SK-N-SH (cell line): ENCODE data around the gene CPS1. TPM values are rescaled to one million over a fixed set of nuclear protein-coding genes. Genes with fewer than 3 reads are reported as not detected.

ENCODE experiments used
- CTCF ChIA-PET: fragments of 300-600, 350-600 bp; formaldehyde crosslinking; extraction: SDS; loops from one replicate; lab custom pipeline; 2021; lab: Yijun Ruan, JAX
- POLR2A ChIA-PET: fragments of 350-600 bp; sonication (Branson Sonifier 250); formaldehyde crosslinking; extraction: SDS; loops from one replicate; lab custom pipeline; 2020; ENCODE audit warnings: antibody characterized with exemption, inconsistent platforms; lab: Yijun Ruan, JAX
- DNase-seq: peaks from one replicate; pipeline ENCODE4 v3.0.0; 2012
- H2AFZ ChIP-seq: fragments of 200-600 bp; sonication (generic); 2 replicates; pipeline ENCODE4 v1.8.1; 2016; ENCODE audit warnings: antibody characterized with exemption, mild to moderate bottlenecking, low read depth
- H3F3A ChIP-seq: fragments of 200-600 bp; sonication (generic); replicated peaks from 2 replicates; pipeline ENCODE3; 2016; ENCODE audit warnings: antibody characterized with exemption, mild to moderate bottlenecking; ENCODE audit not compliant: insufficient read depth
- H3K27ac ChIP-seq, 2 experiments: fragments of 200-500 bp in 1 of 2; fragments of 200-600 bp in 1 of 2; sonication (Bioruptor generic) in 1 of 2; sonication (generic), shearing (Covaris generic) in 1 of 2; 2 replicates each; pipeline versions ENCODE4 v1.5.1 to v1.6.1; 2014 to 2016; ENCODE audit warnings: low read depth in 2 of 2, inconsistent platforms in 1 of 2, low read length in 1 of 2, mild to moderate bottlenecking in 1 of 2, mixed read lengths in 1 of 2
- H3K27me3 ChIP-seq: fragments of 200-600 bp; sonication (generic), shearing (Covaris generic); 2 replicates; pipeline ENCODE4 v1.6.1; 2016; ENCODE audit warnings: mixed run types; ENCODE audit not compliant: insufficient read depth
- H3K36me3 ChIP-seq, 2 experiments: fragments of 200-500 bp in 1 of 2; fragments of 200-600 bp in 1 of 2; sonication (Bioruptor generic) in 1 of 2; sonication (generic) in 1 of 2; replicated peaks in 1 of 2; 2 replicates each; pipeline versions ENCODE3 to v1.5.1; 2014 to 2016; ENCODE audit warnings: low read length in 1 of 2, mild to moderate bottlenecking in 1 of 2; ENCODE audit not compliant: insufficient read depth in 2 of 2, control insufficient read depth in 1 of 2
- H3K4me1 ChIP-seq, 2 experiments: fragments of 200-500 bp in 1 of 2; fragments of 200-600 bp in 1 of 2; sonication (Bioruptor generic) in 1 of 2; sonication (generic), shearing (Covaris generic) in 1 of 2; 2 replicates each; pipeline versions ENCODE4 v1.5.1 to v1.6.1; 2014 to 2016; ENCODE audit warnings: low read depth in 1 of 2, low read length in 1 of 2, mixed run types in 1 of 2; ENCODE audit not compliant: insufficient read depth in 2 of 2, control insufficient read depth in 1 of 2
- H3K4me2 ChIP-seq: fragments of 200-600 bp; sonication (generic), shearing (Covaris generic); 2 replicates; pipeline ENCODE4 v1.6.1; 2017; ENCODE audit warnings: mixed run types
- H3K4me3 ChIP-seq, 2 experiments: fragments of 200-500 bp in 1 of 2; fragments of 200-600 bp in 1 of 2; sonication (Bioruptor generic) in 1 of 2; sonication (generic), shearing (Covaris generic) in 1 of 2; 2 replicates each; pipeline versions ENCODE4 v1.5.1 to v1.8.1; 2014 to 2016; ENCODE audit warnings: low read depth in 2 of 2, inconsistent platforms in 1 of 2, low read length in 1 of 2, mild to moderate bottlenecking in 1 of 2, mixed read lengths in 1 of 2, moderate library complexity in 1 of 2
- H3K79me2 ChIP-seq: fragments of 200-600 bp; sonication (generic); 2 replicates; pipeline ENCODE4 v1.8.1; 2017; ENCODE audit warnings: mild to moderate bottlenecking; ENCODE audit not compliant: insufficient read depth
- H3K9ac ChIP-seq: fragments of 200-600 bp; sonication (generic); 2 replicates; pipeline ENCODE4 v1.6.1; 2017; ENCODE audit warnings: mixed run types
- H3K9me2 ChIP-seq: fragments of 200-600 bp; sonication (generic); 2 replicates; pipeline ENCODE4 v1.6.1; 2017; ENCODE audit warnings: mixed run types
- H3K9me3 ChIP-seq: fragments of 200-600 bp; sonication (generic); 2 replicates; pipeline ENCODE4 v1.6.1; 2017; ENCODE audit warnings: mixed run types, mild to moderate bottlenecking, moderate library complexity
- H4K20me1 ChIP-seq: fragments of 200-600 bp; sonication (generic); 2 replicates; pipeline ENCODE4 v1.6.1; 2017; ENCODE audit warnings: mild to moderate bottlenecking, mixed run types; ENCODE audit not compliant: insufficient read depth
- CHD2 ChIP-seq: fragments of 150-350 bp; IDR thresholded peaks from 2 replicates; pipeline ENCODE4 v1.6.1; 2018; ENCODE audit warnings: low read length; ENCODE audit not compliant: partially characterized antibody
- ELF1 ChIP-seq: IDR thresholded peaks from 2 replicates; pipeline ENCODE4 v1.4.0; 2012
- EP300 ChIP-seq, 2 experiments: IDR thresholded peaks; 2 replicates each; pipeline versions ENCODE4 v1.4.0 to v1.6.1; 2012; ENCODE audit warnings: borderline replicate concordance in 1 of 2, low read depth in 1 of 2, low read length in 1 of 2
- JUND ChIP-seq: IDR thresholded peaks from 2 replicates; pipeline ENCODE4 v1.4.0; 2012
- NFIC ChIP-seq: IDR thresholded peaks from 2 replicates; pipeline ENCODE4 v1.4.0; 2012; ENCODE audit warnings: borderline replicate concordance
- NRF1 ChIP-seq: IDR thresholded peaks from 2 replicates; pipeline ENCODE4 v1.6.1; 2012; ENCODE audit warnings: low read depth, mild to moderate bottlenecking, low read length
- RCOR1 ChIP-seq: fragments of 150-350 bp; IDR thresholded peaks from 2 replicates; pipeline ENCODE4 v1.6.1; 2017; ENCODE audit warnings: antibody characterized with exemption, low read length
- RXRA ChIP-seq: IDR thresholded peaks from 2 replicates; pipeline ENCODE4 v1.4.0; 2012; ENCODE audit warnings: low read depth, mild to moderate bottlenecking, borderline replicate concordance
- SIN3A ChIP-seq: IDR thresholded peaks from 2 replicates; pipeline ENCODE4 v1.6.1; 2012; ENCODE audit warnings: low read depth, mild to moderate bottlenecking, low read length, moderate library complexity, borderline replicate concordance
- SMC3 ChIP-seq: IDR thresholded peaks from 2 replicates; pipeline ENCODE4 v1.6.1; 2012; ENCODE audit warnings: low read depth, low read length, improper control_type of control experiment
- TAF1 ChIP-seq: IDR thresholded peaks from 2 replicates; pipeline ENCODE4 v1.6.1; 2012; ENCODE audit warnings: low read depth, mild to moderate bottlenecking, low read length, moderate library complexity, borderline replicate concordance
- whole genome bisulfite sequencing: methylation state at CpG from one replicate; pipeline ENCODE4 v1.1.6; 2017; ENCODE audit warnings: low lambda C conversion rate; 5-methylcytosine and 5-hydroxymethylcytosine counted together
- polyA plus RNA-seq, 3 experiments: library from polyadenylated mRNA; depleted of rRNA; stranded (reverse); fragments of >200 nt; gene quantifications; 2 replicates each; pipeline ENCODE4 v1.2.3, GENCODE V29; 2012
- TF ChIP-seq, protein P1 (sequence below): IDR thresholded peaks from 2 replicates; pipeline ENCODE4; 2012
- TF ChIP-seq, protein P2 (sequence below): IDR thresholded peaks from 2 replicates; pipeline ENCODE4 v1.4.0; 2012; ENCODE audit warnings: low read depth, borderline replicate concordance
- TF ChIP-seq, protein P3 (sequence below): IDR thresholded peaks from 2 replicates; pipeline ENCODE4 v1.6.1; 2012; ENCODE audit warnings: mild to moderate bottlenecking, low read depth, low read length, moderate library complexity
- TF ChIP-seq, protein P4 (sequence below): IDR thresholded peaks from 2 replicates; pipeline ENCODE4 v1.4.0; 2012; ENCODE audit warnings: low read depth, borderline replicate concordance

Gene CPS1
- polyA plus RNA-seq, 1 of the 3 experiments (the other 2 are of a cell fraction) = 9.2 TPM

DNA sequence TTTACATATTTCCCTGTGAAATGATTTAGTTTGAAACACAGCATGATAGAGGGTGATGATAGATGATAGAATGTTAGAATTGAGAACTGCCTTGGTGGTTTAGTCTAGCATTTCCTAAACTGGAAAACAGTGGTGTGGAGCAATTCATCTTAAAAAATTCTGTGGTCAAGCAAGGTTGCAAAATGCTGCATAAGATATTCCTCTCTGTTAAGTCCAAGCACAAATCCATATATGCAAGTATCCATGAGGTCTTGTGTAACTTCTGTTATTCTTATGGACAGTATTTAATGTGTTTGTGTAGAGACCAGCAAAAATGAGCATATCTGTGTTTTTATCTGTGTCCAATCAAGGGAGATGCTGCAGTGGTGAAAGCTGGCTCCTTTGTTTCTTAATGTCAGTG is 30.0 kb downstream of the CPS1 start:
- no peak for DNase-seq
- Histone ChIP-seq H2AFZ (no peak overlapping the region), H3K79me2 (no peaks in the 10 kb centered on the region), H3K4me2 (no peak overlapping the region), H3K9me3 (no peaks in the 10 kb centered on the region), H3K9ac (no peak overlapping the region), H3K27me3 (no peaks in the 10 kb centered on the region), H4K20me1 (no peaks in the 10 kb centered on the region), H3K27ac (no peak overlapping the region), H3F3A (no peaks in the 10 kb centered on the region), H3K9me2 (no peaks in the 10 kb centered on the region), H3K36me3 (no peaks in the 10 kb centered on the region), H3K4me1 (no peaks in the 10 kb centered on the region; a peak in 1 of 4 replicates), H3K4me3 (no peak overlapping the region)
- POLR2A ChIA-PET = no interaction called here
- CTCF ChIA-PET = interaction anchor here (1.2 to 1.6 kb wide), 2 partner anchors 8 to 10 kb away, joined by 3 to 6 read pairs; no protein-coding TSS in a partner anchor
- TF ChIP-seq, protein P1, sequence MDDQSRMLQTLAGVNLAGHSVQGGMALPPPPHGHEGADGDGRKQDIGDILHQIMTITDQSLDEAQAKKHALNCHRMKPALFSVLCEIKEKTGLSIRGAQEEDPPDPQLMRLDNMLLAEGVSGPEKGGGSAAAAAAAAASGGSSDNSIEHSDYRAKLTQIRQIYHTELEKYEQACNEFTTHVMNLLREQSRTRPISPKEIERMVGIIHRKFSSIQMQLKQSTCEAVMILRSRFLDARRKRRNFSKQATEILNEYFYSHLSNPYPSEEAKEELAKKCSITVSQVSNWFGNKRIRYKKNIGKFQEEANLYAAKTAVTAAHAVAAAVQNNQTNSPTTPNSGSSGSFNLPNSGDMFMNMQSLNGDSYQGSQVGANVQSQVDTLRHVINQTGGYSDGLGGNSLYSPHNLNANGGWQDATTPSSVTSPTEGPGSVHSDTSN = no peak
- TF ChIP-seq, protein P2, sequence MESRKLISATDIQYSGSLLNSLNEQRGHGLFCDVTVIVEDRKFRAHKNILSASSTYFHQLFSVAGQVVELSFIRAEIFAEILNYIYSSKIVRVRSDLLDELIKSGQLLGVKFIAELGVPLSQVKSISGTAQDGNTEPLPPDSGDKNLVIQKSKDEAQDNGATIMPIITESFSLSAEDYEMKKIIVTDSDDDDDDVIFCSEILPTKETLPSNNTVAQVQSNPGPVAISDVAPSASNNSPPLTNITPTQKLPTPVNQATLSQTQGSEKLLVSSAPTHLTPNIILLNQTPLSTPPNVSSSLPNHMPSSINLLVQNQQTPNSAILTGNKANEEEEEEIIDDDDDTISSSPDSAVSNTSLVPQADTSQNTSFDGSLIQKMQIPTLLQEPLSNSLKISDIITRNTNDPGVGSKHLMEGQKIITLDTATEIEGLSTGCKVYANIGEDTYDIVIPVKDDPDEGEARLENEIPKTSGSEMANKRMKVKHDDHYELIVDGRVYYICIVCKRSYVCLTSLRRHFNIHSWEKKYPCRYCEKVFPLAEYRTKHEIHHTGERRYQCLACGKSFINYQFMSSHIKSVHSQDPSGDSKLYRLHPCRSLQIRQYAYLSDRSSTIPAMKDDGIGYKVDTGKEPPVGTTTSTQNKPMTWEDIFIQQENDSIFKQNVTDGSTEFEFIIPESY = no peak
- TF ChIP-seq, protein P3, sequence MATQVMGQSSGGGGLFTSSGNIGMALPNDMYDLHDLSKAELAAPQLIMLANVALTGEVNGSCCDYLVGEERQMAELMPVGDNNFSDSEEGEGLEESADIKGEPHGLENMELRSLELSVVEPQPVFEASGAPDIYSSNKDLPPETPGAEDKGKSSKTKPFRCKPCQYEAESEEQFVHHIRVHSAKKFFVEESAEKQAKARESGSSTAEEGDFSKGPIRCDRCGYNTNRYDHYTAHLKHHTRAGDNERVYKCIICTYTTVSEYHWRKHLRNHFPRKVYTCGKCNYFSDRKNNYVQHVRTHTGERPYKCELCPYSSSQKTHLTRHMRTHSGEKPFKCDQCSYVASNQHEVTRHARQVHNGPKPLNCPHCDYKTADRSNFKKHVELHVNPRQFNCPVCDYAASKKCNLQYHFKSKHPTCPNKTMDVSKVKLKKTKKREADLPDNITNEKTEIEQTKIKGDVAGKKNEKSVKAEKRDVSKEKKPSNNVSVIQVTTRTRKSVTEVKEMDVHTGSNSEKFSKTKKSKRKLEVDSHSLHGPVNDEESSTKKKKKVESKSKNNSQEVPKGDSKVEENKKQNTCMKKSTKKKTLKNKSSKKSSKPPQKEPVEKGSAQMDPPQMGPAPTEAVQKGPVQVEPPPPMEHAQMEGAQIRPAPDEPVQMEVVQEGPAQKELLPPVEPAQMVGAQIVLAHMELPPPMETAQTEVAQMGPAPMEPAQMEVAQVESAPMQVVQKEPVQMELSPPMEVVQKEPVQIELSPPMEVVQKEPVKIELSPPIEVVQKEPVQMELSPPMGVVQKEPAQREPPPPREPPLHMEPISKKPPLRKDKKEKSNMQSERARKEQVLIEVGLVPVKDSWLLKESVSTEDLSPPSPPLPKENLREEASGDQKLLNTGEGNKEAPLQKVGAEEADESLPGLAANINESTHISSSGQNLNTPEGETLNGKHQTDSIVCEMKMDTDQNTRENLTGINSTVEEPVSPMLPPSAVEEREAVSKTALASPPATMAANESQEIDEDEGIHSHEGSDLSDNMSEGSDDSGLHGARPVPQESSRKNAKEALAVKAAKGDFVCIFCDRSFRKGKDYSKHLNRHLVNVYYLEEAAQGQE = no peak
- TF ChIP-seq TAF1 = no peak

DNA sequence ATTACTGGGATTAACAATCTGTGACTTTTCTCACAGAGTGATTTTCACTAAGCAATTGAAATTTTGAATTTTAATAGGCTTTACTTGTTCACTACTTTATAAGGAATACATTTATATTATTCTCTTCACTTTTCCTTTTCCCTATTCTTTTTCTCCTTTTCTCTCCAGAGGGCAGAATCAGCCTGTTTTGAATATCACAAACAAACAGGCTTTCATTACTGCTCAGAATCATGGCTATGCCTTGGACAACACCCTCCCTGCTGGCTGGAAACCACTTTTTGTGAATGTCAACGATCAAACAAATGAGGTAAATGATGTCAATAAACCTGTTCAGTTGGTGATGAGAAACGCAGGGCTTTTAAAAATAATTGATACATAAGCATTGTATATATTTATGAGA is 35.3 kb downstream of the CPS1 start:
- Histone ChIP-seq H3F3A (no peaks in the 10 kb centered on the region), H3K27ac (no peak overlapping the region), H3K9me3 (no peaks in the 10 kb centered on the region), H3K4me1 (no peaks in the 10 kb centered on the region; a peak in 1 of 4 replicates), H3K4me2 (no peak overlapping the region), H3K9ac (no peak overlapping the region), H4K20me1 (no peaks in the 10 kb centered on the region), H3K9me2 (no peaks in the 10 kb centered on the region), H3K36me3 (peaks cover 0 to 6% of the 10 kb centered on the region in 2 experiments), H3K79me2 (no peaks in the 10 kb centered on the region), H2AFZ (no peak overlapping the region), H3K4me3 (no peak overlapping the region), H3K27me3 (no peaks in the 10 kb centered on the region)
- ChIA-PET POLR2A (no interaction called here), CTCF (interaction anchor here (0.8 kb wide), 1 partner anchor 566 kb away, joined by 3 read pairs; no protein-coding TSS in a partner anchor)
- TF ChIP-seq EP300 (IDR thresholded peaks at IDR 0.05; ENCODE audit: borderline replicate concordance in 1 of 2, low read depth in 1 of 2, low read length in 1 of 2) = no peak
- no peak for TF ChIP-seq SMC3
- TF ChIP-seq, protein P4, sequence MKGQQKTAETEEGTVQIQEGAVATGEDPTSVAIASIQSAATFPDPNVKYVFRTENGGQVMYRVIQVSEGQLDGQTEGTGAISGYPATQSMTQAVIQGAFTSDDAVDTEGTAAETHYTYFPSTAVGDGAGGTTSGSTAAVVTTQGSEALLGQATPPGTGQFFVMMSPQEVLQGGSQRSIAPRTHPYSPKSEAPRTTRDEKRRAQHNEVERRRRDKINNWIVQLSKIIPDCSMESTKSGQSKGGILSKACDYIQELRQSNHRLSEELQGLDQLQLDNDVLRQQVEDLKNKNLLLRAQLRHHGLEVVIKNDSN = no peak
- TF ChIP-seq NFIC = no peak
- TF ChIP-seq, protein P1 = no peak
- TF ChIP-seq RCOR1 = no peak
- no peak for TF ChIP-seq JUND
- no peak for TF ChIP-seq SIN3A
- no peak for TF ChIP-seq NRF1
- no peak for TF ChIP-seq ELF1
- no peak for TF ChIP-seq RXRA
- TF ChIP-seq CHD2 = no peak
- WGBS = 60% methylated on average over 2 of the region's 2 CpGs
- no peak for DNase-seq
